Embryonic facial prominence (tissue), 1 donor: Measurements from ENCODE around the gene KRT37.

Experiments
- DNase-seq: peaks from one replicate; pipeline ENCODE4 v3.0.0-alpha.2; 2016; ENCODE audit errors: extremely low spot score

Gene KRT37

DNA sequence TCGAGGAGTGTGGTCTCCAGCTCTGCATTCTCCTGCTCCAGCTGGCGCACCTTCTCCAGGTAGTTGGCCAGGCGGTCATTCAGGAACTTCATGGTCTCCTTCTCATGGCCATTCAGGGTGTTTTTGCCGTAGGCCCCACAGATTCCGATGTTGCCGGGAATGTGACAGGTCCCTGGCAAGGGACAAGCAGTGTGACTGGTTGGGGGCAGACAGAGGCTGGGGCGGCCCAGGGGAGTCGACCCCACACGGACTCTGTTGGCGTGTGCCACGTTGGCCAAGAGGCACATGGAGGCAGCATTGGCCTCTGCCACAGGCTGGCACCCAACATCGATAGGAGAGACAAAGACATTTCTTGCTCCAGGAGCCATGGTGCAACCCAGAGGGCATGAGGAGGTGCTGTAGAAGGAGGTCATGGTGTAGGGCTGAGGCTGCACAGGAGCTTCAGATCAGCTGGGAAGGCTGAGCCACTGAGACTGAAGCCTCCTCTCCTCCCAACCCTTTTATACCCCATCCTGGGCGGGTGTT is at the start of gene KRT37:
Gene KRT37 (minus strand): TSS at position 475 of the 525 bp plus-strand sequence. CDS start 62 bp downstream, at position 413.
- DNase-seq: no peak

GRCh38 chr17:41468346-41468745 is 44.0 kb upstream of the KRT37 start:
- DNase-seq: no peak

DNA sequence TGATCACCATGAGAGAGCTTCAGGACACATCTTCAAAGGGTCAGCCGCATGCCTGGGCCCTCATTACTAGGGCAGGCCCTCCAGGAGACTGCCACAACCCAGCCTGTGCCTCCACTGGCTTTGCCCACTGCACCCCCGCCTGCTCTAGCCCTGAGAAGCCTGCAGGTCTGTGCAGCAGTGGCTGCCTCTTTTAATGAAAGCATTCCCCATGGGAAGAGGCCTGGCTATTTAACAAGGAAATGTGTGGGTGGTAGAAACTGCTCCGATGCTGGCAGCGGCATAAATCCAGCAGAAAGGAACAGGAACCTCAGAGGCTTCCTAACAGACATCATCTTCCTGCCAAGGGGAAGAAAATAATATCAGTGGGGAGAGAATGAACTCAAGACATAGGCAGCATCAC is 43.2 kb upstream of the KRT37 start:
- no peak for DNase-seq

GRCh38 chr17:41466988-41467387 is 42.6 kb upstream of the KRT37 start, which contains the start of gene KRT32:
KRT32 (minus strand) TSS chr17:41467386; CDS start chr17:41467325, 61 bp downstream.
- no peak for DNase-seq

GRCh38 chr17:41464682-41465081 is 40.3 kb upstream of the KRT37 start:
- DNase-seq: no peak

DNA sequence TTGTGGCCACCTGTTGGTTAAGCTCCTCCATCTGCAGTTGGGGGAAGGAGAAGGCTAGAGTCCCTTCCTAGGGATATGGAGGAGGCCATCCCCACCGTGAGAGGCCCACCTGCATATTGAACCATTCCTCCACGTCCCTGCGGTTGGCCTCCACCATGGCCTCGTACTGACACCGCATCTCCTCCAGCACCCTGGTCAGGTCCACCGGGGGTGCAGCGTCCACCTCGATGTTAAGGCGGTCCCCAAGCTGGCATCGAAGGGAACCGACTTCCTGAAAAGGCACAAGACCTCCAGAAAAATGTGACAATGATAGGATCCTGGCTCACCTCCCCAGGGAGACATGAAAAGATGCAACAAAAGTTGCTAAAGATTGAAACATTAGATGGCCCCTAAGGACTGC is 39.8 kb upstream of the KRT37 start:
- no peak for DNase-seq

DNA sequence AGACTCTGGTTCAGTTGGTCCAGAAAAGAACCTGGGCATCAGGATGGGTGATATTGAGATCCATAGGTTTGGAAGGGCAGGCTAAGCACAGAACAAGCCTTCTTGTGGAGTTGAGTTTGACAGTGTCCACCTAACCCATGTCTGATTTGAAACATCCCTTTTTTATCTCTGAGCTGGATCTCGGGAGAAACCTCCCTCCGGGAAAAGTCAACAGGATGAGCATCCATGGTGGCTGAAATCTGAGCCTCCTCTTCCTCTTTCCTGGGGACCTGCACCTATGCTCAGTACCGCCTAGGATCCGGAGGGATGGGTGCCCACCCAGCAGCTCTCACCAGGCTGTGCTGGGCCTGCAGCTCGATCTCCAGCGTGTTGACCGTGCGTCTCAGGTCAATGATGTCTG is 39.4 kb upstream of the KRT37 start:
- no peak for DNase-seq

GRCh38 chr17:41462705-41463104 is 38.3 kb upstream of the KRT37 start:
- DNase-seq: no peak

DNA sequence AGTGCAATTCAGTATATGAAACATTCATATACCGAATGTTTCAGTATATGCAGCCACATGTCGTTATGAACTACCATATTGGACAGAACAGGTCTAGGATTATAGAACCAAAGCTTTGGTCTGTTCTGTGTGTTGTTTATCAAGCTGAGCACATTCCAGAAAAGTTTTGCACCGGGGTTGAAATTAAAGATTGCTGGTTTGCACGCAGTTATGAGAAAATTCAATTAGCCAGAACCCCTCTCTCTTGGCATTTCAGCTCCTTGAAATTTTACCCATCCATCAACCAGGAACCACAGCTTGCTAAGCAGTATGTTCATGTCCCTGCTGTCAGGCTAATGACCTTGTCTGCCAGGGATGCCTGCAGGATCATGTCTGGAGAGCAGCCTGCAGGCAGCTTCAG is 33.3 kb upstream of the KRT37 start:
- no peak for DNase-seq

- DNase-seq: no peak
Measured at GRCh38 chr17:41456204-41456603, 31.8 kb upstream of the KRT37 start.

GRCh38 chr17:41455236-41455635 is 30.9 kb upstream of the KRT37 start:
- no peak for DNase-seq

- no peak for DNase-seq
Measured at GRCh38 chr17:41453066-41453465, 28.7 kb upstream of the KRT37 start.

GRCh38 chr17:41452281-41452680 is 27.9 kb upstream of the KRT37 start:
- no peak for DNase-seq

GRCh38 chr17:41451154-41451728 is 26.9 kb upstream of the KRT37 start:
- DNase-seq: no peak

DNA sequence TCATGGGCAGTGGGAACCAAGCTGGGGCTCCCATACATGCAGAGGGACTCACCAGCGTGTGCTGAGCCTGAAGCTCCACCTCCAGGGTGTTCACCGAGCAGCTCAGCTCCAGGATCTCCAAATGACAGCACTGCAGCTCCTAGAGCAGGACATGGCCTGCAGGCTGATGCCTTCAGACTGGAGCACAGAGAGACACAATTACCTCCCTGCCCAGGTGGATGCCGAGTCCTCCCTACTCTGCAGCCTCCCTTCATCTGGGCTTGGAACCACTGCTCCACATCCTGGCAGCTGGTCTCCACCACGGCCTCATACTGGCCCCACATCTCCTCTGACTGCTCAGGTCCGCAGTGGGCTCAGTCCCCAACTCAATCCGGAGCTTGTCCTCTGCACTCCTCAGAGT is 24.6 kb upstream of the KRT37 start:
- DNase-seq: no peak

DNA sequence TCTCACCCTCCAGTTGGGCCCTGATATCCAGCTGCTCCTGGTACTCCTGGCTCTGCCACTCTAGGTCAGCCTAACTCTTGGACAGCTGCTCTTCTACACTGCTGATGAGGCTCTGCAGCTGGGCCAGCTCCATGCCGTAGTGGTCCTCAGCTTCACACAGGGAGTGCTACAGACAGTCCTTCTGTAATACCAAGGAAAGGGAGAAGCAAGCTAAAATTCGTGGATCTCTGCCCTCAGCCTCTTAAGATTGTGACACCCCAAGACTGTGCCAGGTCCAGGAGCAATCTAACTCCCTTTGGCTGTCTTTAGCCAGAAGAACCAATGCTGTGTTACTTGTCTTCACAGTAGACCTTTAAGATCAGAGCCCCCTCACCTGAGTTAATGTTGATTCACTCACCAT is 24.1 kb upstream of the KRT37 start:
- DNase-seq: no peak

DNA sequence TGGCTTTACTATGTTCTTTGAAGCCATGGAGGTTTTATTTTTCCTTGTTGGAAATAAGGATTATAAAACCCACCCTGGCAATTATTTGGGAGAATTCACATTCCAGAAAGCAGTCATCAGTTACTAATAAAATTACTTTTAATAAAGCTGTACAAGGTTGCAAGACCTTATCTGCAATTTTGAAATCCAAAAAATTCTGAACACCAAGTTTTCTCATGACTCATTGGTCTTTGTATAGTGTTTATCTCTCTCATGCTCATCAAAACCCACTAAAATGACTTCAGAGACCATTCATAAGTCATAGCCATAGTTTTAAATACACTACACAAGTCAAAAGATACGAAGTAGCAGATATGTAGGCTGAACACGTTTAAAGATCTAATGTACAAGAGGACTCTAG is 22.4 kb upstream of the KRT37 start:
- DNase-seq: no peak

DNA sequence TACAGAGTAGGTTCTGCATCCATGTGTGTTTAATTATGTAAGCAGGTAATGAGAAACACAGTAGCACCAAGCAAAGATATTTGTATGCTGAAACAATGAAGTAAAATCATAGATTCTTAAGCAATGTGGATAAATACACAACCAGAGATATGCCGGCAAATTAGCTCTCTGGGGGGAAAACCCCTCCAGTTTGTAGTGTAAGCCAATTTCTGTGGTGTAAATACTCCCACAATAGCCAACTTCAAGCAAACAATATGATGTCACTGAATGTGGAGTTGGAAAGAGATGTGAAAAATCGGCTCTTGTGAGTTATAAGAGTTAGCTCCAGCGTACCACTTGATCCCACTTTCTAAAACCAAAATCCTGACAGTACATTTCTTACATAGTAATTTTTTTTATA is 20.3 kb upstream of the KRT37 start:
- DNase-seq: no peak

GRCh38 chr17:41444186-41444585 is 19.8 kb upstream of the KRT37 start:
- no peak for DNase-seq

- no peak for DNase-seq
Measured at GRCh38 chr17:41442739-41443138, 18.4 kb upstream of the KRT37 start.

DNA sequence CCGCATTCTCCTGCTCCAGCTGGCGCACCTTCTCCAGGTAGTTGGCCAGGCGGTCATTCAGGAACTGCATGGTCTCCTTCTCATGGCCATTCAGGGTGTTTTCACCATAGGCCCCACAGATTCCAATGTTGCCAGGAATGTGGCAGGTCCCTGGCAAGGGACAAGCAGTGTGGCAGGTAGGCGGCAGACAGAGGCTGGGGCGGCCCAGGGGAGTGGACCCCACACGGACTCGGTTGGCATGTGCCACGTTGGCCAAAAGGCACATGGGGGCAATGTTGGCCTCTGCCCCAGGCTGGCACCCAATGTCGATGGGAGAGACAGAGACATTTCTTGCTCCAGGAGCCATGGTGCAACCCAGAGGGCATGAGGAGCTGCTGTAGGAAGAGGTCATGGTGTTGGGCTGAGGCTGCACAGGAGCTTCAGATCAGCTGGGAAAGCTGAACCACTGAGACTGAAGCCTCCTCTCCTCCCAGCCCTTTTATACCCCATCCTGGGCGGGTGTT is 16.2 kb upstream of the KRT37 start, which contains the start of gene KRT38:
Gene KRT38 (minus strand): TSS at position 453 of the 503 bp plus-strand sequence. CDS start 62 bp downstream, at position 391.
- DNase-seq: no peak

- no peak for DNase-seq
Measured at GRCh38 chr17:41439375-41439774, 15.0 kb upstream of the KRT37 start.

- no peak for DNase-seq
Measured at GRCh38 chr17:41437769-41438168, 13.4 kb upstream of the KRT37 start.

DNA sequence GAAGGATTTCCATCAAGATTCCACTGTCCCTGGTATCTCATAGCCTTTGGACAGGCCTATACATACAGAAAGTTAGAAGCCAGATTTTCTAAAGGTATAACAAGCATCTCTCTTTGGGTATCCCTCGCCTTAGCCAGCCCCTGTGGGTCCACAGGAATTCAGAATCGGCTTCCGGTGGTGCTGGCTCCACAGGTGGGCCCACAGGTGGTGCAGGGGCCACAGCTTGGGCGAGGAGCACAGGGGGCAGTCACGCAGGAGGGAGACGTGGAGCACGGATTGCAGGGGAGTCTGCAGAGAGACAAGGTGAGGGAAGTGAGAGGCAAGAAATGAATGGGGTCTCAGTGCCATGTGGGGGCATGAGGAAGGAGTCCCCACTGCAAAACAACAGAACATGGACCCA is 12.9 kb upstream of the KRT37 start:
- DNase-seq: no peak
